Measurements from ENCODE around the gene CLDN7. TPM values are rescaled to one million over a fixed set of nuclear protein-coding genes. Genes with fewer than 3 reads are reported as not detected.

The CLDN7 gene
- total and polyA plus RNA-seq, 9 donors, result 0.28 to 8.8 (median 1.5) TPM

GRCh38 chr17:7243453-7243729 lies 18.9 kb downstream of the CLDN7 start:
- Histone ChIP-seq H3K36me3 (ENCODE audit: control insufficient read depth, insufficient read depth, low read length) (peaks cover 45% of the 10 kb centered on the region), H3K4me3 (ENCODE audit: low read length) (peak overlapping the region; percentile 85), H3K4me1 (ENCODE audit: control insufficient read depth, insufficient read depth, low read length) (peaks cover 31% of the 10 kb centered on the region), H3K27me3 (ENCODE audit: control insufficient read depth, insufficient read depth, low read length) (no peaks in the 10 kb centered on the region), H3K9me3 (replicated peaks; ENCODE audit: control insufficient read depth, low read depth, low read length) (no peaks in the 10 kb centered on the region), H3K27ac (ENCODE audit: low read length) (peak overlapping the region; percentile 100)
- no CpG with 5 or more reads among the region's 2 CpGs for WGBS (ENCODE audit: insufficient coverage)
- DNase-seq, result no peak

- Histone ChIP-seq H3K36me3 (ENCODE audit: control insufficient read depth, insufficient read depth, low read length) (peaks cover 45% of the 10 kb centered on the region), H3K9me3 (replicated peaks; ENCODE audit: control insufficient read depth, low read depth, low read length) (no peaks in the 10 kb centered on the region), H3K4me1 (ENCODE audit: control insufficient read depth, insufficient read depth, low read length) (peaks cover 30% of the 10 kb centered on the region), H3K27ac (ENCODE audit: low read length) (peak overlapping the region; percentile 100), H3K4me3 (ENCODE audit: low read length) (peak overlapping the region; percentile 85), H3K27me3 (ENCODE audit: control insufficient read depth, insufficient read depth, low read length) (no peaks in the 10 kb centered on the region)
- DNase-seq, result peak; percentile 99
- under 1% methylated on average over 49 of the region's 49 CpGs for WGBS (ENCODE audit: insufficient coverage)
Measured at GRCh38 chr17:7242717-7243452, 19.4 kb downstream of the CLDN7 start.

GRCh38 chr17:7241783-7242716 lies 20.2 kb downstream of the CLDN7 start, which contains the start of gene GABARAP:
Gene GABARAP (minus strand): TSS chr17:7242449. CDS start chr17:7242330, 119 bp downstream.
- Histone ChIP-seq H3K36me3 (ENCODE audit: control insufficient read depth, insufficient read depth, low read length) (peaks cover 46% of the 10 kb centered on the region), H3K27me3 (ENCODE audit: control insufficient read depth, insufficient read depth, low read length) (no peaks in the 10 kb centered on the region), H3K27ac (ENCODE audit: low read length) (peak within 1 kb of the TSS; percentile 100), H3K9me3 (replicated peaks; ENCODE audit: control insufficient read depth, low read depth, low read length) (no peaks in the 10 kb centered on the region), H3K4me1 (ENCODE audit: control insufficient read depth, insufficient read depth, low read length) (peaks cover 36% of the 10 kb centered on the region), H3K4me3 (ENCODE audit: low read length) (peak within 1 kb of the TSS; percentile 85)
- peak; percentile 98 for DNase-seq
- 0% methylated on average over 51 of the region's 62 CpGs for WGBS (ENCODE audit: insufficient coverage)

GRCh38 chr17:7241090-7241733 lies 21.1 kb downstream of the CLDN7 start:
- Histone ChIP-seq H3K4me3 (ENCODE audit: low read length) (peak overlapping the region; percentile 85), H3K27me3 (ENCODE audit: control insufficient read depth, insufficient read depth, low read length) (no peaks in the 10 kb centered on the region), H3K4me1 (ENCODE audit: control insufficient read depth, insufficient read depth, low read length) (peaks cover 39% of the 10 kb centered on the region), H3K36me3 (ENCODE audit: control insufficient read depth, insufficient read depth, low read length) (peaks cover 46% of the 10 kb centered on the region), H3K27ac (ENCODE audit: low read length) (peak overlapping the region; percentile 100), H3K9me3 (replicated peaks; ENCODE audit: control insufficient read depth, low read depth, low read length) (no peaks in the 10 kb centered on the region)
- no peak for DNase-seq
- 30% methylated on average over 6 of the region's 9 CpGs for WGBS (ENCODE audit: insufficient coverage)

GRCh38 chr17:7240375-7240774 lies 21.9 kb downstream of the CLDN7 start:
- Histone ChIP-seq H3K4me1 (ENCODE audit: control insufficient read depth, insufficient read depth, low read length) (peaks cover 39% of the 10 kb centered on the region), H3K36me3 (ENCODE audit: control insufficient read depth, insufficient read depth, low read length) (peaks cover 49% of the 10 kb centered on the region), H3K27me3 (ENCODE audit: control insufficient read depth, insufficient read depth, low read length) (no peaks in the 10 kb centered on the region), H3K27ac (ENCODE audit: low read length) (peak overlapping the region; percentile 100), H3K4me3 (ENCODE audit: low read length) (no peak overlapping the region), H3K9me3 (replicated peaks; ENCODE audit: control insufficient read depth, low read depth, low read length) (no peaks in the 10 kb centered on the region)
- peak; percentile 62 for DNase-seq
- 72% methylated on average over 2 of the region's 4 CpGs for WGBS (ENCODE audit: insufficient coverage)

GRCh38 chr17:7239091-7240027 lies 22.9 kb downstream of the CLDN7 start, which contains the start of gene PHF23:
Gene PHF23 (minus strand): TSS chr17:7239457. CDS start chr17:7239279, 178 bp downstream.
- Histone ChIP-seq H3K4me1 (ENCODE audit: control insufficient read depth, insufficient read depth, low read length) (peaks cover 47% of the 10 kb centered on the region), H3K36me3 (ENCODE audit: control insufficient read depth, insufficient read depth, low read length) (peaks cover 45% of the 10 kb centered on the region)

GRCh38 chr17:7238420-7239090 lies 23.7 kb downstream of the CLDN7 start:
- peak; percentile 48 for DNase-seq
- Histone ChIP-seq H3K4me1 (ENCODE audit: control insufficient read depth, insufficient read depth, low read length) (peaks cover 43% of the 10 kb centered on the region), H3K27ac (ENCODE audit: low read length) (peak overlapping the region; percentile 95)

More at GRCh38 chr17:7239091-7240027, 22.9 kb downstream of the CLDN7 start, which contains the start of gene PHF23:
- Histone ChIP-seq H3K9me3 (replicated peaks; ENCODE audit: control insufficient read depth, low read depth, low read length) (no peaks in the 10 kb centered on the region), H3K27ac (ENCODE audit: low read length) (peak within 1 kb of the TSS; percentile 95), H3K4me3 (ENCODE audit: low read length) (peak within 1 kb of the TSS; percentile 100), H3K27me3 (ENCODE audit: control insufficient read depth, insufficient read depth, low read length) (no peaks in the 10 kb centered on the region)
- DNase-seq, result peak; percentile 100
- WGBS (ENCODE audit: insufficient coverage), result under 1% methylated on average over 49 of the region's 72 CpGs

GRCh38 chr17:7237761-7238419 lies 24.4 kb downstream of the CLDN7 start:
- Histone ChIP-seq H3K27me3 (ENCODE audit: control insufficient read depth, insufficient read depth, low read length) (no peaks in the 10 kb centered on the region), H3K36me3 (ENCODE audit: control insufficient read depth, insufficient read depth, low read length) (peaks cover 37% of the 10 kb centered on the region), H3K9me3 (replicated peaks; ENCODE audit: control insufficient read depth, low read depth, low read length) (no peaks in the 10 kb centered on the region), H3K4me3 (ENCODE audit: low read length) (peak overlapping the region; percentile 100), H3K4me1 (ENCODE audit: control insufficient read depth, insufficient read depth, low read length) (peaks cover 43% of the 10 kb centered on the region), H3K27ac (ENCODE audit: low read length) (peak overlapping the region; percentile 95)
- DNase-seq, result peak; percentile 81
- under 1% methylated on average over 53 of the region's 73 CpGs for WGBS (ENCODE audit: insufficient coverage)

More at GRCh38 chr17:7238420-7239090, 23.7 kb downstream of the CLDN7 start:
- Histone ChIP-seq H3K4me3 (ENCODE audit: low read length) (peak overlapping the region; percentile 100), H3K36me3 (ENCODE audit: control insufficient read depth, insufficient read depth, low read length) (peaks cover 37% of the 10 kb centered on the region), H3K9me3 (replicated peaks; ENCODE audit: control insufficient read depth, low read depth, low read length) (no peaks in the 10 kb centered on the region), H3K27me3 (ENCODE audit: control insufficient read depth, insufficient read depth, low read length) (no peaks in the 10 kb centered on the region)
- WGBS (ENCODE audit: insufficient coverage), result 0% methylated on average over 24 of the region's 39 CpGs

Data from muscle of leg (tissue), 11 donors.